ENCODE measurements around the gene PROSER1. TPM values are rescaled to one million over a fixed set of nuclear protein-coding genes. Genes with fewer than 3 reads are reported as not detected.
A peak's percentile ranks its signal among the peaks of the same experiment; 100 is the strongest.
"Not testable (repeated sequence)": the region's sequence is repeated elsewhere in the genome, so short reads cannot be mapped to it uniquely, and the experiment has no call there.

Gene PROSER1
- total RNA-seq: 60.7 TPM

- no peaks in the 10 kb centered on the region for H3K27me3 ChIP-seq
- no peaks in the 10 kb centered on the region for H3K36me3 ChIP-seq
- TF ChIP-seq, protein P1, sequence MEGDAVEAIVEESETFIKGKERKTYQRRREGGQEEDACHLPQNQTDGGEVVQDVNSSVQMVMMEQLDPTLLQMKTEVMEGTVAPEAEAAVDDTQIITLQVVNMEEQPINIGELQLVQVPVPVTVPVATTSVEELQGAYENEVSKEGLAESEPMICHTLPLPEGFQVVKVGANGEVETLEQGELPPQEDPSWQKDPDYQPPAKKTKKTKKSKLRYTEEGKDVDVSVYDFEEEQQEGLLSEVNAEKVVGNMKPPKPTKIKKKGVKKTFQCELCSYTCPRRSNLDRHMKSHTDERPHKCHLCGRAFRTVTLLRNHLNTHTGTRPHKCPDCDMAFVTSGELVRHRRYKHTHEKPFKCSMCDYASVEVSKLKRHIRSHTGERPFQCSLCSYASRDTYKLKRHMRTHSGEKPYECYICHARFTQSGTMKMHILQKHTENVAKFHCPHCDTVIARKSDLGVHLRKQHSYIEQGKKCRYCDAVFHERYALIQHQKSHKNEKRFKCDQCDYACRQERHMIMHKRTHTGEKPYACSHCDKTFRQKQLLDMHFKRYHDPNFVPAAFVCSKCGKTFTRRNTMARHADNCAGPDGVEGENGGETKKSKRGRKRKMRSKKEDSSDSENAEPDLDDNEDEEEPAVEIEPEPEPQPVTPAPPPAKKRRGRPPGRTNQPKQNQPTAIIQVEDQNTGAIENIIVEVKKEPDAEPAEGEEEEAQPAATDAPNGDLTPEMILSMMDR (IDR thresholded peaks at IDR 0.05): no peak
- H3K9me3 ChIP-seq: no peaks in the 10 kb centered on the region
- H3K4me3 ChIP-seq: peak within 1 kb of the TSS; percentile 97 to 100
- peaks cover 0 to 16% of the 10 kb centered on the region in 2 donors for H3K4me1 ChIP-seq
- peak within 1 kb of the TSS; percentile 78 to 88 for H3K27ac ChIP-seq
- peak; percentile 76 to 97 for DNase-seq (ENCODE audit: low spot score in 2 of 2)
- intact Hi-C loops (cut with DNase I): loop anchor here (2.0 to 10.0 kb wide), 4 partner anchors 377 to 1737 kb away; partner anchors contain the start of gene MRPS31
Measured at GRCh38 chr13:39037880-39038568, at the start of gene PROSER1, which contains the start of gene NHLRC3. Gene PROSER1 (minus strand): TSS chr13:39038089. CDS start chr13:39037242, 847 bp downstream. Gene NHLRC3 (plus strand): TSS chr13:39038456. CDS start chr13:39038640, 184 bp downstream.

- intact Hi-C loops (cut with DNase I); H3K27me3 ChIP-seq; H3K27ac ChIP-seq; H3K4me1 ChIP-seq; H3K9me3 ChIP-seq; DNase-seq (ENCODE audit: low spot score in 2 of 2); H3K36me3 ChIP-seq; H3K4me3 ChIP-seq: not testable (repeated sequence)
Measured at GRCh38 chr13:39086251-39086945, 48.5 kb upstream of the PROSER1 start.

DNA sequence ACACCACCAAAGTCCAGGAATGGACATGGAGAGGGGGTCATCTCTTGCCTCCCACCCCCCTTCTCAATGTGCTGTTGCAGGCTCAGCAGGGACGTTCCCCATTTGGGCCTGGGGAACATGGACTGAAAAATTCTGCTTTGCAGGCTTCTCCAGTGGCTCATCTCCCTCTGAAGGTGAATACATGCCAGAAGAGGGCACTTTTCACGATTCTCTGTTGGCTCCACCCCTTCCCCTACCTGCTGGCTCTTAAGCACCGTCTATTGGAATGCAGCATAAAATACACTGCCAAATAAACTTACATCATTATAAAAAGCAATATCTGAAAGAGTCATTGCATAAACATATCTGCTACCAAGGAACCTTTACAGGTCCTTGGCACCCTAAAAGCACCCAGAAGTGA lies 36.1 kb upstream of the PROSER1 start:
- Histone ChIP-seq H3K27me3 (no peaks in the 10 kb centered on the region), H3K9me3 (peaks cover 0 to 5% of the 10 kb centered on the region in 2 donors), H3K27ac (no peak overlapping the region), H3K4me1 (no peaks in the 10 kb centered on the region), H3K36me3 (no peaks in the 10 kb centered on the region), H3K4me3 (no peak overlapping the region)
- intact Hi-C loops (cut with DNase I): no loop called here
- no peak for DNase-seq (ENCODE audit: low spot score in 2 of 2)
- TF ChIP-seq, protein P1 (IDR thresholded peaks at IDR 0.05): no peak

DNA sequence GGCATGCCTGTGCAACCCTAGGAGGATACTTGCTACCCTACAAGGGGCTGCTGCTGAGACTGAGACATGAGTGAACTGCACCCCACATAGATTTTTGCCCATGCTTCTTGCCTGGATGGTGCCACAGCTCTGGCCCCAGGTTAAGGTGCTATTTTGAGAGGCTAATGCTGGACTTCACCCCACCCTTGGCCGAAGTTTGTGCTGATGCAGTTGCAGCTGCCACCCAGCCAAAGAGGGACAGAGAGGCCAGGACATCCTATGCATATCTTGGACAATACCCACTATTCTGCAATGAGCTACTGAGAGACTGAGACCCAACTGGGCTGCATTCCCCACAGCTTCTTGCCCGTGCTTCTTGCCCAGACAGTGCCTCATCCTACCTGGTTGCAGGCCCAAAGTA lies 35.0 kb upstream of the PROSER1 start:
- Histone ChIP-seq H3K4me3 (no peak overlapping the region), H3K27ac (no peak overlapping the region), H3K4me1 (no peaks in the 10 kb centered on the region), H3K9me3 (peaks cover 0 to 5% of the 10 kb centered on the region in 2 donors), H3K27me3 (no peaks in the 10 kb centered on the region), H3K36me3 (no peaks in the 10 kb centered on the region)
- intact Hi-C loops (cut with DNase I): no loop called here
- DNase-seq (ENCODE audit: low spot score in 2 of 2): no peak
- TF ChIP-seq, protein P1 (IDR thresholded peaks at IDR 0.05): no peak

DNA sequence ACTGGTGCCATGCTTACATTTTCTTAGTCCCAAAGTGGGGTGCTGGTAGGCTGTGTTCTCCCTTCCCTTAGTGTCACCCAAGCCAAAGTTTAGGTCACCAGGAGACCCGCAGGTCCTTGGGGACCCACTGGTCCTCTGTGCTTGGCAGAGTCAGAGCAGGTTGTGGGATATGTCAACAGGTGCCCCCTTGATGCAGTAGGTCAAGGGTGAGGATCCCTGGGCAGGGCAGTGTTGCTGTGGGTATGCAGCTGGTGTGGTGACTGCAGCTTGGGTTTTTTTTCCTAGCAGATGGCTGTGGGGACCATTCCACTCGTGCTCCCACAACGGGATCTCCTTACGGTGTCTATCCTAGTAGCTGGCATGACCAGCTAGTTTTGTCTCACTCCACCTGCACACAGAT lies 24.1 kb upstream of the PROSER1 start:
- no peaks in the 10 kb centered on the region for H3K27me3 ChIP-seq
- no peaks in the 10 kb centered on the region for H3K9me3 ChIP-seq
- H3K4me1 ChIP-seq: no peaks in the 10 kb centered on the region
- intact Hi-C loops (cut with DNase I): no loop called here
- no peak for DNase-seq (ENCODE audit: low spot score in 2 of 2)
- peaks cover 0 to 4% of the 10 kb centered on the region in 2 donors for H3K36me3 ChIP-seq
- H3K4me3 ChIP-seq: no peak overlapping the region
- no peak overlapping the region for H3K27ac ChIP-seq
- TF ChIP-seq, protein P1 (IDR thresholded peaks at IDR 0.05): no peak

DNA sequence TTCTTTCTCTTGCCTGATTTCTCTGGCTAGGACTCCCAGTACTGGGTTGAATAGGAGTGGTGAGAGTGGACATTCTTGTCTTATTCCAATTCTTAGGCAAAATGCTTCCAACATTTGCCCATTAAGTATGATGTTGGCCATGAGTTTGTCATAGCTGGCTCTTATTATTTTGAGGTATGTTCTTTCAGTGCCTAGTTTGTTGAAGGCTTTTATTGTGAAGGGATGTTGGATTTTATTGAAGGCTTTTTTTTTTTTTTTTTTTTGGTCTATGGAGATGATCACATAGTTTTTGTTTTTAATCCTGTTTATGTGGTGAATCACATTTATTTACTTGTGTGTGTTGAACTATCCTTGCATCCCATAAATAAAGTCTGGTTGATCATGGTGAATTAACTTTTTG lies 20.2 kb upstream of the PROSER1 start:
- no peak for DNase-seq (ENCODE audit: low spot score in 2 of 2)
- H3K36me3 ChIP-seq: no peaks in the 10 kb centered on the region
- no peaks in the 10 kb centered on the region for H3K27me3 ChIP-seq
- H3K4me1 ChIP-seq: no peaks in the 10 kb centered on the region
- no peaks in the 10 kb centered on the region for H3K9me3 ChIP-seq
- intact Hi-C loops (cut with DNase I): no loop called here
- H3K27ac ChIP-seq: no peak overlapping the region
- TF ChIP-seq, protein P1 (IDR thresholded peaks at IDR 0.05): no peak
- no peak overlapping the region for H3K4me3 ChIP-seq
